Breast epithelium (tissue), 4 donors: ENCODE measurements around the gene PLCL2. TPM values are rescaled to one million over a fixed set of nuclear protein-coding genes. Genes with fewer than 3 reads are reported as not detected.
A peak's percentile ranks its signal among the peaks of the same experiment; 100 is the strongest.

ENCODE experiments used
- DNase-seq, 2 donors: peaks; one replicate each; pipeline ENCODE4 v3.0.0-alpha.2; 2019; ENCODE audit warnings: low spot score in 2 of 2
- H3K27ac ChIP-seq, 2 donors: fragments of 200-600 bp; sonication (generic) in 1 of 2; one replicate each; pipeline ENCODE4 v1.5.1; 2016 to 2019; ENCODE audit warnings: mild to moderate bottlenecking in 1 of 2
- H3K27me3 ChIP-seq, 2 donors: fragments of 200-600 bp; sonication (generic) in 1 of 2; one replicate each; pipeline versions ENCODE4 v1.5.1 to v1.6.0; 2017 to 2019; ENCODE audit warnings: control low read depth in 1 of 2, mild to moderate bottlenecking in 1 of 2
- H3K36me3 ChIP-seq: fragments of 200-600 bp; one replicate; pipeline ENCODE4 v1.5.1; 2019
- H3K4me1 ChIP-seq, 2 donors: fragments of 200-600 bp; sonication (generic); one replicate each; pipeline ENCODE4 v1.5.1; 2016 to 2019; ENCODE audit warnings: control low read depth in 1 of 2
- H3K4me3 ChIP-seq, 3 donors: fragments of 200-600 bp; sonication (generic); 1 replicate in 2 of 3; 2 replicates in 1 of 3; pipeline ENCODE4 v1.5.1; 2016 to 2019; ENCODE audit warnings: mild to moderate bottlenecking in 3 of 3, moderate library complexity in 2 of 3
- H3K9me3 ChIP-seq, 2 donors: fragments of 200-600 bp; sonication (generic) in 1 of 2; one replicate each; pipeline ENCODE4 v1.5.1; 2016 to 2019; ENCODE audit warnings: control low read depth in 1 of 2
- CTCF ChIP-seq, 3 donors: fragments of 450-650 bp; IDR thresholded peaks; one replicate each; pipeline ENCODE4 v1.5.1; 2016 to 2017; ENCODE audit warnings: antibody characterized with exemption in 3 of 3, mild to moderate bottlenecking in 3 of 3, moderate library complexity in 3 of 3
- POLR2A ChIP-seq: fragments of 450-650 bp; IDR thresholded peaks from one replicate; pipeline ENCODE4 v1.6.1; 2016; ENCODE audit warnings: antibody characterized with exemption, mild to moderate bottlenecking, moderate library complexity
- POLR2AphosphoS5 ChIP-seq, 3 donors: sonication (generic); formaldehyde crosslinking; IDR thresholded peaks; one replicate each; pipeline ENCODE4 v1.6.1; 2017; ENCODE audit warnings: antibody characterized with exemption in 3 of 3
- intact Hi-C: fragments of 100-400 bp; cut with DNase I; formaldehyde crosslinking; loops from one replicate; pipeline ENCODE4 v1.15.1; 2023; ENCODE audit warnings: low total_unique reads
- total RNA-seq, 3 donors: library from RNA; depleted of rRNA; stranded (reverse); fragments of >200 nt; gene quantifications; one replicate each; pipeline ENCODE4 v1.1.0, GENCODE V29; 2016

Gene PLCL2
- total RNA-seq, 3 donors from 2014 or later, result 7.8 to 21.9 (median 17.0) TPM

- no peaks in the 10 kb centered on the region for H3K9me3 ChIP-seq
- H3K27ac ChIP-seq, result no peak overlapping the region
- no peaks in the 10 kb centered on the region for H3K27me3 ChIP-seq
- H3K36me3 ChIP-seq, result no peaks in the 10 kb centered on the region
- no peak for TF ChIP-seq CTCF (IDR thresholded peaks at IDR 0.05)
- TF ChIP-seq POLR2AphosphoS5 (IDR thresholded peaks at IDR 0.05), result no peak
- TF ChIP-seq POLR2A, result no peak
- DNase-seq, result no peak
- intact Hi-C loops, result loop anchor here (2.0 kb wide), 1 partner anchor 36 kb away; no protein-coding TSS in a partner anchor
- no peak overlapping the region for H3K4me3 ChIP-seq
- H3K4me1 ChIP-seq, result no peaks in the 10 kb centered on the region
Observed at GRCh38 chr3:17030438-17030837, 145.7 kb downstream of the PLCL2 start.

GRCh38 chr3:17030956-17031652, 146.3 kb downstream of the PLCL2 start:
- Histone ChIP-seq H3K4me1 (no peaks in the 10 kb centered on the region), H3K27ac (no peak overlapping the region), H3K4me3 (no peak overlapping the region), H3K9me3 (no peaks in the 10 kb centered on the region), H3K27me3 (no peaks in the 10 kb centered on the region), H3K36me3 (no peaks in the 10 kb centered on the region)
- no peak for DNase-seq
- no peak for TF ChIP-seq CTCF (IDR thresholded peaks at IDR 0.05)
- TF ChIP-seq POLR2A, result no peak
- no peak for TF ChIP-seq POLR2AphosphoS5 (IDR thresholded peaks at IDR 0.05)
- intact Hi-C loops, result loop anchor here (2.0 kb wide), 1 partner anchor 36 kb away; no protein-coding TSS in a partner anchor

GRCh38 chr3:17032407-17033034, 147.8 kb downstream of the PLCL2 start:
- H3K27ac ChIP-seq, result no peak overlapping the region
- TF ChIP-seq POLR2AphosphoS5 (IDR thresholded peaks at IDR 0.05) (no peak), CTCF (IDR thresholded peaks at IDR 0.05) (peak in 2 of 3 donors; percentile 28 to 47), POLR2A (no peak)
- H3K4me1 ChIP-seq, result no peaks in the 10 kb centered on the region
- no peaks in the 10 kb centered on the region for H3K36me3 ChIP-seq
- H3K4me3 ChIP-seq, result no peak overlapping the region
- H3K27me3 ChIP-seq, result no peaks in the 10 kb centered on the region
- no peaks in the 10 kb centered on the region for H3K9me3 ChIP-seq
- DNase-seq, result no peak
- intact Hi-C loops, result no loop called here

DNA sequence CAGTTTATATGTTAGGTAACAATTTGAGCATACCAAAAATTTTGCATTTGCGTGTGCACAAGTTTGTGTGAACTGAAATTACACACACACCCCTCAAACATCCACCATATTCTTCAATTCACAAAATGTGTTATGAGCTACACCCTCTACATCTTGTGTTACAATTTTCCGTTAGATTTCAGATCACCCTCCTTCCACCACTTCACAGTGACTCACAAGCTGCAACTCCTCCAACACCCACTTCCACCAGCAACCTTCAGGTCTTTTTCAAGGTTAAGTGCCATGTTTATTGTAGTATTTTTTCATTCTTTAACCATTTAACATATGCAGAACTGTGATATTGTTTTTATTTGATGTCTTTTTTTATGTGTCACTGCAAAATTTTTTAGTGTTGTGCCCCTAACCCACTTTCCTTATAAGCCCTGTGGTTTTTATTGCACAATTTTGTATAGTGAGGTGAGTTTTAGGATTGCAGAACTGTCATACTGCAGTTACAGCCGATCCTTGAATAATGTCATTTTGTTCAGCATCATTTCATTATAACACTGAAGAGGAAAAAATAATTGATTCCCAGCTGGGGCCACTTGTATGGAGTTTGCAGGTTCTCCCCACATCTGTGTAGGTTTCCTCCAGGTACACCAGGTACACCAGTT, 148.9 kb downstream of the PLCL2 start:
- Histone ChIP-seq H3K4me3 (no peak overlapping the region), H3K4me1 (no peaks in the 10 kb centered on the region), H3K27ac (no peak overlapping the region), H3K9me3 (no peaks in the 10 kb centered on the region), H3K27me3 (no peaks in the 10 kb centered on the region), H3K36me3 (no peaks in the 10 kb centered on the region)
- TF ChIP-seq POLR2A (no peak), CTCF (IDR thresholded peaks at IDR 0.05) (no peak), POLR2AphosphoS5 (IDR thresholded peaks at IDR 0.05) (no peak)
- intact Hi-C loops, result no loop called here
- DNase-seq, result no peak

- intact Hi-C loops, result no loop called here
- no peak overlapping the region for H3K4me3 ChIP-seq
- no peak overlapping the region for H3K27ac ChIP-seq
- H3K36me3 ChIP-seq, result no peaks in the 10 kb centered on the region
- H3K4me1 ChIP-seq, result no peaks in the 10 kb centered on the region
- H3K9me3 ChIP-seq, result no peaks in the 10 kb centered on the region
- no peak for DNase-seq
- TF ChIP-seq CTCF (IDR thresholded peaks at IDR 0.05), result no peak
- no peak for TF ChIP-seq POLR2A
- no peak for TF ChIP-seq POLR2AphosphoS5 (IDR thresholded peaks at IDR 0.05)
- H3K27me3 ChIP-seq, result no peaks in the 10 kb centered on the region
Observed at GRCh38 chr3:17035033-17035432, 150.3 kb downstream of the PLCL2 start.
